ENCODE data around the gene SLC10A3. TPM values are rescaled to one million over a fixed set of nuclear protein-coding genes. Genes with fewer than 3 reads are reported as not detected.

Gene SLC10A3
- total RNA-seq, 2 donors from 2014 or later, result 5.4 to 9.1 TPM

DNA sequence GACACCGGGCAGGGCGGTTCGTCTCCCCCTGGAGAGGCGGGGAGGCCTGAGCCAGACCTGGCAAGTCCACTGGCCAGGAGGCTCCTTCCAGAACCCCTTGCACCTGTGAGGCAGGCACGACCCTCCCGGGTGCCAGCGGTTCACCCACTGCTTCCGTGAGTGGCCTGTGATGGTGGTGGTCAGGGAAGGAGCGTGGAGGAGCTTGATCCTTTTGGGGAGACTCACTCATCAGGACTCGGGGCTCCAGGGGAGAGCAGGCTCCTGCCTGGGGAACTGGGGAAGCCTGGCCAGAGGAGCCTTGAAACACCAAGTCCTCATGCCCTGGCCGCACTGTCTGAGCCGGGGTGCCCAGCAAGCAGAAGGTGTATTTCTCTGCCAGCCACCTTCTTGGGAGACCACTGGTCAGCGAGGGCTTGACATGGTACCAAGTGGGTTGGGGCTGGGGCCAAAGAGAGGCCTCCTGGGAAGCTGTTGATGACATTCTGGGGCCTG, 45.6 kb downstream of the SLC10A3 start:
- 68% methylated on average over 13 of the region's 13 CpGs; no CpG with 5 or more reads in 1 of the 2 experiments for WGBS, 2 experiments (ENCODE audit: insufficient coverage in 1 of 2, insufficient read length in 1 of 2)
- Histone ChIP-seq H3K9ac (ENCODE audit: extremely low read depth, low read length, poor library complexity, severe bottlenecking) (no peak overlapping the region), H3K36me3 (ENCODE audit: control insufficient read depth, insufficient read depth, low read length) (peaks cover 25% of the 10 kb centered on the region), H3K9me3 (ENCODE audit: control insufficient read depth, low read length) (no peaks in the 10 kb centered on the region), H3K4me1 (ENCODE audit: control insufficient read depth, insufficient read depth, low read length) (no peaks in the 10 kb centered on the region), H3K27me3 (ENCODE audit: control insufficient read depth, insufficient read depth, low read length, poor library complexity, severe bottlenecking) (no peaks in the 10 kb centered on the region), H3K27ac (ENCODE audit: low read depth, low read length) (no peak overlapping the region), H3K4me3 (ENCODE audit: low read length) (peak overlapping the region; percentile 75)
- Mint-ChIP-seq H3K4me3 (peak overlapping the region; percentile 60), H3K27me3 (ENCODE audit: insufficient read depth) (no peaks in the 10 kb centered on the region), H3K9me3 (peaks cover 67% of the 10 kb centered on the region), H3K36me3 (ENCODE audit: low read depth) (peaks cover 21% of the 10 kb centered on the region), H3K27ac (no peak overlapping the region), H3K4me1 (no peaks in the 10 kb centered on the region)
- TF ChIP-seq, protein P1, sequence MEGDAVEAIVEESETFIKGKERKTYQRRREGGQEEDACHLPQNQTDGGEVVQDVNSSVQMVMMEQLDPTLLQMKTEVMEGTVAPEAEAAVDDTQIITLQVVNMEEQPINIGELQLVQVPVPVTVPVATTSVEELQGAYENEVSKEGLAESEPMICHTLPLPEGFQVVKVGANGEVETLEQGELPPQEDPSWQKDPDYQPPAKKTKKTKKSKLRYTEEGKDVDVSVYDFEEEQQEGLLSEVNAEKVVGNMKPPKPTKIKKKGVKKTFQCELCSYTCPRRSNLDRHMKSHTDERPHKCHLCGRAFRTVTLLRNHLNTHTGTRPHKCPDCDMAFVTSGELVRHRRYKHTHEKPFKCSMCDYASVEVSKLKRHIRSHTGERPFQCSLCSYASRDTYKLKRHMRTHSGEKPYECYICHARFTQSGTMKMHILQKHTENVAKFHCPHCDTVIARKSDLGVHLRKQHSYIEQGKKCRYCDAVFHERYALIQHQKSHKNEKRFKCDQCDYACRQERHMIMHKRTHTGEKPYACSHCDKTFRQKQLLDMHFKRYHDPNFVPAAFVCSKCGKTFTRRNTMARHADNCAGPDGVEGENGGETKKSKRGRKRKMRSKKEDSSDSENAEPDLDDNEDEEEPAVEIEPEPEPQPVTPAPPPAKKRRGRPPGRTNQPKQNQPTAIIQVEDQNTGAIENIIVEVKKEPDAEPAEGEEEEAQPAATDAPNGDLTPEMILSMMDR (conservative IDR thresholded peaks at IDR 0.05), result no peak
- no peak for DNase-seq

DNA sequence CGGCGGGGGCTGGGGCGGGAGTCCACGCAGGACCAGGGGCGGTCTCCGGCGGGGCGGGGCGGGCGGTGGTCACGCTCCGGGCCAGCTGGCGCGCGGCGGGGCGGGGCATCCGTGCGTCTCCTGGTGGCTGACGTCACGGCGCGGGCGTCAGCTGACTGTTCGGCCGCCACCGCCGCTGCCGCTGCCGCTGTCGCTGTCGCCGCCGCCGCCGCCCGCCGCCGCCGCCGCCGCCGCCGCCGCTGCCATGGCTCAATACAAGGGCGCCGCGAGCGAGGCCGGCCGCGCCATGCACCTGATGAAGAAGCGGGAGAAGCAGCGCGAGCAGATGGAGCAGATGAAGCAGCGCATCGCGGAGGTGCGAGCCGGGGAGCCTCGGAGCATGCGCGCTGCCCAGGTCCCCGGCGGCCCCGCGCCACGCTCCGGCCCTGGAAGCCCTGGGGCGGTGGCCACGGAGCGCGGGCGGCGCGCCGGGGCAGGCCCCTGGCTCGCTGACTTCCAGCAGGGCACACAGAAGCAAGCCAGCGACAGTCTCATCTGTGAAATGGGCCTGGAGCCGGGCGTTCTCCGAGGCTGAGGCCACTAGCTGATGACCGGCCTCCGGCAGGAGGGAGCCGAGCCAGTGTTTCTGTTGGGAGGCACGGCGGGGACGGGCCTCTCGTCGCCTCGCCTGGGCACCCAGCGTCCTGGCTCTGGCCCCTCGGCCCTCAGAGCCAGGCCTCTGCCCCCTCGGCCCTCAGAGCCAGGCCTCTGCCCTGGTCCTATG, 46.3 kb downstream of the SLC10A3 start, which contains the start of gene FAM50A:
FAM50A (plus strand) TSS at position 150 of the 763 bp plus-strand sequence; CDS start at position 245, 95 bp downstream.
- peaks cover 71% of the 10 kb centered on the region for H3K9me3 Mint-ChIP-seq
- peak; percentile 75 for DNase-seq
- H3K36me3 ChIP-seq (ENCODE audit: control insufficient read depth, insufficient read depth, low read length), result peaks cover 26% of the 10 kb centered on the region
- peak within 1 kb of the TSS; percentile 60 for H3K4me3 Mint-ChIP-seq
- H3K9ac ChIP-seq (ENCODE audit: extremely low read depth, low read length, poor library complexity, severe bottlenecking), result no peak within 1 kb of the TSS
- no peaks in the 10 kb centered on the region for H3K9me3 ChIP-seq (ENCODE audit: control insufficient read depth, low read length)
- 2 to 7% methylated on average over 9 to 85 of the region's 94 CpGs for WGBS, 2 experiments (ENCODE audit: insufficient coverage in 1 of 2, insufficient read length in 1 of 2)
- H3K27me3 ChIP-seq (ENCODE audit: control insufficient read depth, insufficient read depth, low read length, poor library complexity, severe bottlenecking), result no peaks in the 10 kb centered on the region
- peaks cover 21% of the 10 kb centered on the region for H3K36me3 Mint-ChIP-seq (ENCODE audit: low read depth)
- peak within 1 kb of the TSS; percentile 75 for H3K4me3 ChIP-seq (ENCODE audit: low read length)
- no peaks in the 10 kb centered on the region for H3K4me1 ChIP-seq (ENCODE audit: control insufficient read depth, insufficient read depth, low read length)
- H3K27me3 Mint-ChIP-seq (ENCODE audit: insufficient read depth), result no peaks in the 10 kb centered on the region
- no peaks in the 10 kb centered on the region for H3K4me1 Mint-ChIP-seq
- TF ChIP-seq, protein P1 (conservative IDR thresholded peaks at IDR 0.05), result no peak
- peak within 1 kb of the TSS; percentile 83 for H3K27ac Mint-ChIP-seq
- peak within 1 kb of the TSS; percentile 70 for H3K27ac ChIP-seq (ENCODE audit: low read depth, low read length)

DNA sequence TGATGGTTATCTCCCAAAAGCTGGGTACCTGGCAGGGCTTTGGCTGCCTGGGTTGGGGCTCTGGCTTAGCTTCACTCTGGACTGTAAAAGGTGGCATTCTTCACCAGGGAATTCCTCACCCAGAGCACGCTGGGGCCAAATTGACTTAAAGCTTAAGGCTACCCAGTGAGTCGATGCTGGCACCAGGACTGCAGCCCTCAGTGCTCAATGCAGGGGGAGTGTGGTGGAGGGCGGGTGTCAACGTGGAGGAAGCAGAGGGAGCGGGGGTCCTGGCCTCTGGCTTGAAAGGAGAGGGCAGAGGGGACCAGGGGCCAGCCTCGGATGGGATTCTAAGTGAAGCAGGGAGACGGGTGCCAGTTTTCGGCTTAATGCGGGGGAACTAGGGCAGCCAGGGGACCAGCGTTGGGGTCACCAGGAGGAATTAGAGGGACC, 46.9 kb downstream of the SLC10A3 start:
- peaks cover 24% of the 10 kb centered on the region for H3K36me3 Mint-ChIP-seq (ENCODE audit: low read depth)
- Histone ChIP-seq H3K36me3 (ENCODE audit: control insufficient read depth, insufficient read depth, low read length) (peaks cover 29% of the 10 kb centered on the region), H3K4me1 (ENCODE audit: control insufficient read depth, insufficient read depth, low read length) (no peaks in the 10 kb centered on the region), H3K27me3 (ENCODE audit: control insufficient read depth, insufficient read depth, low read length, poor library complexity, severe bottlenecking) (no peaks in the 10 kb centered on the region), H3K4me3 (ENCODE audit: low read length) (no peak overlapping the region), H3K9me3 (ENCODE audit: control insufficient read depth, low read length) (no peaks in the 10 kb centered on the region), H3K27ac (ENCODE audit: low read depth, low read length) (peak overlapping the region; percentile 70), H3K9ac (ENCODE audit: extremely low read depth, low read length, poor library complexity, severe bottlenecking) (no peak overlapping the region)
- H3K27me3 Mint-ChIP-seq (ENCODE audit: insufficient read depth), result no peaks in the 10 kb centered on the region
- H3K27ac Mint-ChIP-seq, result peak overlapping the region; percentile 83
- TF ChIP-seq, protein P1 (conservative IDR thresholded peaks at IDR 0.05), result no peak
- WGBS, 2 experiments (ENCODE audit: insufficient coverage in 1 of 2, insufficient read length in 1 of 2), result 40% methylated on average over 10 of the region's 10 CpGs; no CpG with 5 or more reads in 1 of the 2 experiments
- peaks cover 70% of the 10 kb centered on the region for H3K9me3 Mint-ChIP-seq
- DNase-seq, result peak; percentile 65
- H3K4me1 Mint-ChIP-seq, result no peaks in the 10 kb centered on the region
- peak overlapping the region; percentile 60 for H3K4me3 Mint-ChIP-seq
